ENCODE results near the gene SP1.
"Not testable (repeated sequence)": the region's sequence is repeated elsewhere in the genome, so short reads cannot be mapped to it uniquely, and the experiment has no call there.

The SP1 gene

DNA sequence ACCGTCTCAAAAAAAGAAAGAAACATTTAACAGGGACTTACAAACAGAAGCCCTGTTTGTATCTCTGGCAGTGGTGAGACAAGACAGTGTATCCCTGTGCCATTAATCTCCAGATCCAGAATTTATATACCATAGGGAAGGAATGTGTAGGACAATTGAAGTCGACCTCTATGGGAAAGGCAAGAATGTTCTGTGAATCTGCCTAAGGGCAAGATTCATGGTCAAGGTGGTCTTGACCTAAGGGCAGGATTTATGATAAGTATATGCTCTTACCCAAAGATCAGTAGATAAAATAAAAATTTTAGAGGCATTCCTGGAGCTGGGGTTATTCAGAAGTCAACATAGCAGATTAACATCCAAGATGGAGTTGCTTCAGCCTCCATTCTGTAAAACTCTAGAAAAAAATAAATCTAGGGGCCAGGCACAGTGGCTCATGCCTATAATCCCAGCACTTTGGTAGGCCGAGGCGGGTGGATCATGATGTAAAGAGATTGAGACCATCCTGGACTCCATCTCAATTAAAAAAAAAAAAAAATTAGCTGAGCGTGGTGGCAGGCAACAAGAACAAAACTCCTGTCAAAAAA lies 21.0 kb upstream of the SP1 start:
- DNase-seq (ENCODE audit: low read depth in 2 of 2), result no peak

DNA sequence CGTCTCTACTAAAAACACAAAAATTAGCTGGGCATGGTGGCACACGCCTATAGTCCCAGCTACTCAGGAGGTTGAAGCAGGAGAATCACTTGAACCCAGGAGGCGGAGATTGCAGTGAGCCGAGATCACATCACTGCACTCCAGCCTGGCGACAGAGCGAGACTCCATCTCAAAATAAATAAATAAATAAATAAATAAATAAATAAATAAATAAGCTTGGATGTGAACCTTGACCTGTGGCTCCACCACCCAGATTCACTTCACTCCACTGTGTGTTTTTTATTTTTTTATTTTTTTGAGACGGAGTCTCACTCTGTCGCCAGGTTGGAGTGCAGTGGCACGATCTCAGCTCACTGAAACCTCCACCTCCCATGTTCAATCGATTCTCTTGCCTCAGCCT lies 18.3 kb upstream of the SP1 start:
- DNase-seq (ENCODE audit: low read depth in 2 of 2), result not testable (repeated sequence)

DNA sequence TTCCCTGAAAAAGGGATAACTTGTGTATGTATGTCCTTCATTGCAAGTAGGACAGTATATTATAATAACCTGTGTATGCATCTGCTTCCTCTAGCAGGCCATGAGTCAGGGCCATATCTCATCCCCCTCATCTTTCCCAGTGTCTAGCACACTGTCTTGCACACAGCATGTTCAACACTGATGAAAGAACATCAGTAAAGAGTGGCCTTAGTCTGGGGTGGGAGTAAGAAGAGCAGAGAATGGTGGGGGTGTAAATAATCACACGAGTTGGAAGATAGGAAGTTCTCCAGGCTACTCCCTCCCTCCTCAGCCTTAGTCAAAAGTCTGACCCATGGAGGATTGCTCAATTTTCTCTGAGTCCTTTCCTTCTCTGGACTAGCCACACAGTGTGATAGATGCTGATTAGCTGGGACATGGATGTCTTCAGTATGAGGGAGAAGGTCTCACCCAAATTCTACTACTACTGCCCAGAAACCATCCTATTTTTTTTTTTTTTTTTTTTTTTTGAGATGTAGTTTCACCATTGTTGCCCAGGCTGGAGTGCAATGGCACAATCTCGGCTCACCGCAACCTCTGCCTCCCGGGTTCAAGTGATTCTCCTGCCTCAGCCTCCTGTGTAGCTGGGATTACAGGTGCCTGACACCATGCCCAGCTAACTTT lies 14.6 kb upstream of the SP1 start:
- DNase-seq (ENCODE audit: low read depth in 2 of 2), result no peak

- not testable (repeated sequence) for DNase-seq (ENCODE audit: low read depth in 2 of 2)
Observed at GRCh38 chr12:53373554-53374133, 6.3 kb upstream of the SP1 start.

DNA sequence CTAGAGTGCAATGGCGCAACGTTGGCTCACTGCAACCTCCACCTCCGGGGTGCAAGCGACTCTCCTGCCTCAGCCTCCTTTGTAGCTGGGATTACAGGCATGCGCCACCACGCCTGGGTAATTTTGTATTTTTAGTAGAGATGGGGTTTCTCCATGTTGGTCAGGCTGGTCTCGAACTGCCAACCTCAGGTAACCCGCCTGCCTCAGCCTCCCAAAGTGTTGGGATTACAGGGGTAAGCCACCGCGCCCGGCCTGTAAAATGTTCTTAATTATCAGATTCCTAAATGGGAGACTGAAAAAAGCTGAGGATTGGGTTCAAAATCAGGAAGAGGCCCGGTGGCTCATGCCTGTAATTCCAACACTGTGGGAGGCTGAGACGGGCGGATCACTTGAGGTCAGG lies 5.7 kb upstream of the SP1 start:
- not testable (repeated sequence) for DNase-seq (ENCODE audit: low read depth in 2 of 2)

GRCh38 chr12:53376747-53377146 lies 3.2 kb upstream of the SP1 start:
- DNase-seq (ENCODE audit: low read depth in 2 of 2), result no peak

DNA sequence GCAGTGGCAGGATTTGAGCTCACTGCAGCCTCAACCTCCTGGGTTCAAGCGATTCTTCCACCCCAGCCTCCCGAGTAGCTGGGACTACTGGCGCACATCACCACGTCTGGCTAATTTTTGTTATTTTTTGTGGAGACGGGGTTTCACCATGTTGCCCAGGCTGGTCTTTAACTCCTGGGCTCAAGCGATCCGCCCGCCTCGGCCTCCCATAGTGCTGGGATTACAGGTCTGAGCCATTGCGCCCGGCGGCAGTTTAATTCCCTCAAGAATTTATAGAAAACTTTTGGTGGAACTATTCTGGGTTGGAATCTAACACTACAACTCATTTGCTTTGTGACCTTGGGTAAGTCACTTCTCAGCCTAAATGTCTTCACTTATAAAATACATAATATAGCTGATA lies 1.8 kb upstream of the SP1 start:
- DNase-seq (ENCODE audit: low read depth in 2 of 2), result no peak

- no peak for DNase-seq (ENCODE audit: low read depth in 2 of 2)
Observed at GRCh38 chr12:53378724-53379388, 1.1 kb upstream of the SP1 start.

- peak; percentile 98 for DNase-seq (ENCODE audit: low read depth in 2 of 2)
Observed at GRCh38 chr12:53379389-53380103, 430 bp upstream of the SP1 start.

GRCh38 chr12:53380794-53381730 lies 1.1 kb downstream of the SP1 start:
- no peak for DNase-seq (ENCODE audit: low read depth in 2 of 2)

DNA sequence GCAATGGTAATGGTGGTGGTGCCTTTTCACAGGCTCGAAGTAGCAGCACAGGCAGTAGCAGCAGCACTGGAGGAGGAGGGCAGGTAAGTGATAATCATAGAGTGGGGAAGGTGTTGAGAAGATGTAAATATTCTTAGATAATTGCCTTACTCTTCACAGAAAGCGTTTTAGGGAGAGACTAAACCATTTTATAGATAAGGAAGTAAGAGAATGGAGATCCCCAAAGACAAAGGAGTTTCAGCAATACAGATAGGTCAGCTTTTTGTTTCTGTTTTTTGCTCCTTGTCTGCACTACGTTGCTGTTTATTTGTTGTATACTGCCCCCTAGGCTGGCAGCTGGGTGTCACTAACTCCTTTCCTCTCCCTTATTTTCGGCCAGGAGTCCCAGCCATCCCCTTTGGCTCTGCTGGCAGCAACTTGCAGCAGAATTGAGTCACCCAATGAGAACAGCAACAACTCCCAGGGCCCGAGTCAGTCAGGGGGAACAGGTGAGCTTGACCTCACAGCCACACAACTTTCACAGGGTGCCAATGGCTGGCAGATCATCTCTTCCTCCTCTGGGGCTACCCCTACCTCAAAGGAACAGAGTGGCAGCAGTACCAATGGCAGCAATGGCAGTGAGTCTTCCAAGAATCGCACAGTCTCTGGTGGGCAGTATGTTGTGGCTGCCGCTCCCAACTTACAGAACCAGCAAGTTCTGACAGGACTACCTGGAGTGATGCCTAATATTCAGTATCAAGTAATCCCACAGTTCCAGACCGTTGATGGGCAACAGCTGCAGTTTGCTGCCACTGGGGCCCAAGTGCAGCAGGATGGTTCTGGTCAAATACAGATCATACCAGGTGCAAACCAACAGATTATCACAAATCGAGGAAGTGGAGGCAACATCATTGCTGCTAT lies 2.0 kb downstream of the SP1 start:
- no peak for DNase-seq (ENCODE audit: low read depth in 2 of 2)

GRCh38 chr12:53383258-53383657 lies 3.3 kb downstream of the SP1 start:
- no peak for DNase-seq (ENCODE audit: low read depth in 2 of 2)

- not testable (repeated sequence) for DNase-seq (ENCODE audit: low read depth in 2 of 2)
Observed at GRCh38 chr12:53386381-53386780, 6.4 kb downstream of the SP1 start.

DNA sequence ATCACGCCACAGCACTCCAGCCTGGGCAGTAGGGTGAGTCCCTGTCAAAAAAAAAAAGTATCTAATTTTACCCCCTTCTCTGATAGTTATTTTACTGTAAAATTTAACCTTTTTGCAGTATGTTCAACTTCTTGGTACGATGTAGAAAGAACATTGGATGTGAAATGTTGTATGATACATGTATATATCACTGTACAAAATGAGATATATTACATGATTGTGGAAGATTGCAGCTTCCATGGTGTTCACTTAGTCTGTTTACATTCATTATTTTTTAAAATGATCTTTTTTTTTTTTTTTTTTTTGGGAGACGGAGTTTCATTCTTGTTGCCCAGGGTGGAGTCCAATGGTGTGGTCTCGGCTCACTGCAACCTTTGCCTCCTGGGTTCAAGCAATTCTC lies 9.0 kb downstream of the SP1 start:
- DNase-seq (ENCODE audit: low read depth in 2 of 2), result no peak

DNA sequence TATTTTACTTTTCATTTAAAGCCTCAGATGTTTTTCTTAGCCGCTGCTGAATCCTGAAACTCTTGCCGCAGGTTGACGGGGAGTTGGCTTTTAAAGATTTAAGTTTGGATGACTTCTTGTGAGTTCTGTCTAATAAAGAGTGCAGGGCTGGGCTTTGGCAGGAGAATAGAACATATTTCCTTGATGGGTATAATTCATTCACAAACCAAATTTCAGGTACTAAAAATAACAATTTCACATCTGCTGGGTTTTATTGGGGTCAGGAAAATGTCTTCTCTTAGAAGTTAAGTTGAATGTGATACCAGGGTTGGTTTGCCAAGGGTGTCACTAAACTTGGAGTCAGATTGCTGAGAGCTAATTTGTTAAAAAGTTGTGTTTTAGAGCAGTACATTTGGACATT lies 9.7 kb downstream of the SP1 start:
- no peak for DNase-seq (ENCODE audit: low read depth in 2 of 2)

DNA sequence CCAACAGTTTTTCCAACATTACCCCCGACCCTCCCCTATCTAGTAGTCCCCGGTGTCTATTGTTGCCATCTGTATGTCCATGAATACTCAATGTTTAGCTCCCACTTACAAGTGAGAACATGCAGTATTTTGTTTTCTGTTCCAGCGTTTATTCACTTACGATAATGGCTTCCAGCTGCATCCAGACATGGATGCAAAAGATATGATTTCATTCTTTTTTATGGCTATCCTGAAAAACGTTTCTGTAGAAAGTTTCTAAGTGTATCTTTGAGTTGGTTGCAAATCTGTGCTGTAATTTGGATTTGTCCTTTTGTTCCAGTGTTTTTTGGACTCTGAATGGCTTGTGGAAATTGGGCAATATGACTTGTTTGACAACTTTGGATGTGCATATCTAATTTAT lies 11.7 kb downstream of the SP1 start:
- DNase-seq (ENCODE audit: low read depth in 2 of 2), result no peak

DNA sequence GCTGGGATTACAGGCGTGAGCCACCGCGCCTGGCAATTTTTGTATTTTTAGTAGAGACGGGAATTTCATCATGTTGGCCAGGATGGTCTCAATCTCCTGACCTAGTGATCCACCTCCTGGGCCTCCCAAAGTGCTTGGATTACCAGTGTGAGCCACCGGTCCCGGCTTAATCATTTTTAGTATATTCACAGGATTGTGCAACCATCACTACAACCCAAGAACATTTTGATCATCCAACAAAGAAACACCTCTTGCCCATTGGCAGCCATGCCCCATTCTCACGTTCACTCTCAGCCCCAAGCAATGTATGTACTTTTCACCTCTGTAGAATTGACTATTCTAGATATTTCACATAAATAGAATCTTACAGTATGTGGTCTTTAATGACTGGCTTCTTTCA lies 19.9 kb downstream of the SP1 start:
- no peak for DNase-seq (ENCODE audit: low read depth in 2 of 2)

DNA sequence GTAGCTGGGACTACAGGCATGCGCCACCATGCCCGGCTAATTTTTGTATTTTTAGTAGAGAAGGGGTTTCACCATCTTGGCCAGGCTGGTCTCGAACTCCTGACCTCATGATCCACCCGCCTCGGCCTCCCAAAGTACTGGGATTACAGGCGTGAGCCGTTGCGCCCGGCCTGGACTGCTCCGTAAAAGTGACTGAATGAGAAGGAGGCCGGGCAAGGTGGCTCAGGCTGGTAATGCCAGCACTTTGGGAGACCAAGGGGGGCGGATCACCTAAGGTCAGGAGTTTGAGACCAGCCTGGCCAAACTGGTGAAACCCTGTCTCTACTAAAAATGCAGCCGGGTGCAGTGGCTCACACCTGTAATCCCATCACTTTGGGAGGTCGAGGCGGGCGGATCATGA lies 22.4 kb downstream of the SP1 start:
- not testable (repeated sequence) for DNase-seq (ENCODE audit: low read depth in 2 of 2)

- no peak for DNase-seq (ENCODE audit: low read depth in 2 of 2)
Observed at GRCh38 chr12:53402871-53403270, 22.9 kb downstream of the SP1 start.

DNA sequence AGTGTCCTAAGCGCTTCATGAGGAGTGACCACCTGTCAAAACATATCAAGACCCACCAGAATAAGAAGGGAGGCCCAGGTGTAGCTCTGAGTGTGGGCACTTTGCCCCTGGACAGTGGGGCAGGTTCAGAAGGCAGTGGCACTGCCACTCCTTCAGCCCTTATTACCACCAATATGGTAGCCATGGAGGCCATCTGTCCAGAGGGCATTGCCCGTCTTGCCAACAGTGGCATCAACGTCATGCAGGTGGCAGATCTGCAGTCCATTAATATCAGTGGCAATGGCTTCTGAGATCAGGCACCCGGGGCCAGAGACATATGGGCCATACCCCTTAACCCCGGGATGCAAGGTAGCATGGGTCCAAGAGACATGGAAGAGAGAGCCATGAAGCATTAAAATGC lies 31.0 kb downstream of the SP1 start:
- no peak for DNase-seq (ENCODE audit: low read depth in 2 of 2)
